ENCODE data around the gene RAB6A.
"Not testable (repeated sequence)": the region's sequence is repeated elsewhere in the genome, so short reads cannot be mapped to it uniquely, and the experiment has no call there.

The RAB6A gene

DNA sequence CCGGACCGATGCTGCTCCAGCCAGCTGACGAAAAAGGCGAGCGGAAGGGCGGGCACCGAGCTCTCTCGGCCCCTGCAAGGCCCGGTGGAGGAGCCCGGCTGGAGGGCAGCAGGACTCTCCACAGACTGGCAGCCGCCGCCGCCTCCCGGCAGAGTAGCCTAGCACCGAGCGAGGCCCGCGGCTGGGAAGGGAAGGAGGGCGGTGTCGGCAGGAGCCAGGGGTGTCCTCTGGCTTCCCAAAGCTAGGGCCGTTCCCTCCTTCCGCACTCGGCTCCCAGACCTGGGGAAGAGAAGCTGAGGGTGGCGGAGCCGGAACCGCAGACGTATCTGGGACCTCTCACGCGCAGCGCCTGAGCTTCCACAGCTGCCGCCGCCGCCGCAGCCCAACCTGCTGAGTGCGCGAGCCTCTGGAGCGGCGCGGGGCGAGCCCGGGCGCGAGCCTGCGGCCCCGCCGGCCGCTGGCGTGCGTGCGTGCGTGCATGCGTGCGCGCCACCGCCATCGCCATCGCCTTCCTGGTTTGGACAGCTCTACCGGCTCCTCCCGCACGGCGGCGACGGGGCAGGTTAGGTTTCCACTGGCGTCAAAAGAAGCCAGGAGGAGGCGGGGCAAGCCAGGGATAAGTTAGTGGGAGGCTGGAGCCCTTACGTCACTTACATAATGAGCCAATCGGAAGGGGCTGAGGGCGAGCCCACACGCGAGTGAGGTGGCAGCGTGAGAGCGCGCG is at the start of gene RAB6A:
Gene RAB6A, minus strand, starts transcription at position 396 of the 724 bp plus-strand sequence. CDS start 439 bp downstream, outside the sequence.
- DNase-seq = peak; percentile 100

DNA sequence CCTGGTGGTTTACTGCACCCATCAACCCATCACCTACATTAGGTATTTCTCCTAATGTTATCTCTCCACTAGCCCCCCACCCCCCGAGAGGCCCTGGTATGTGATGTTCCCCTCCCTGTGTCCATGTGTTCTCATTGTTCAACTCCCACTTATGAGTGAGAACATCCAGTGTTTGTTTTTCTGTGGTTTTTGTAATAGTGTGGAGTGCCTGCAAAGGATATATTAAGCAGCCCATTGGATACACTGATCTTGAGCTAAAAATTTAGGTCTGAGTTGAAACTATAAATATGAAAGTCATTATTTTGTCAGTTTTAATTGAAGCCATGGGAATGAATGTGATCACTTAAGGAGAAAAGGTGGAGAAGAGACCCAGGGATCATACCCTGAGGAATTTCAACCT is 49.8 kb upstream of the RAB6A start:
- no peak for DNase-seq

DNA sequence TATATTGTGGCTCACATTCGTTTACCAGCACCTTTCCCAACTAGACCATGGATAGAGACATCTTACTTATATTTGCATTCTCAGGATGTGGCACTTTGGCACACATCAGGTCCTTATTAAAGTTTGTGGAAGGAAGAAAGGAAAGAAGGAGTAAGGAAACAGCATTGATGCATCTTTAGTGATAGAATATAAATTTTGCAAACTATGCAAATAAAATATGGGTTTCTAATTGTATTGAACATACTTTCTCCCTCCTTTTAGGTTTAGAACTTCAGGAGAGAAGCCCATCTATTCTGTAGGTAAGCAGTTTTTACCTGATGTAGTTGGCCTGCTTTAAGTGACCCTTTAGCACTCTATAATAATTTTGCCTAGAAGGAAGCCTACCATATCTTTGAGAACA is 47.2 kb upstream of the RAB6A start:
- no peak for DNase-seq

DNA sequence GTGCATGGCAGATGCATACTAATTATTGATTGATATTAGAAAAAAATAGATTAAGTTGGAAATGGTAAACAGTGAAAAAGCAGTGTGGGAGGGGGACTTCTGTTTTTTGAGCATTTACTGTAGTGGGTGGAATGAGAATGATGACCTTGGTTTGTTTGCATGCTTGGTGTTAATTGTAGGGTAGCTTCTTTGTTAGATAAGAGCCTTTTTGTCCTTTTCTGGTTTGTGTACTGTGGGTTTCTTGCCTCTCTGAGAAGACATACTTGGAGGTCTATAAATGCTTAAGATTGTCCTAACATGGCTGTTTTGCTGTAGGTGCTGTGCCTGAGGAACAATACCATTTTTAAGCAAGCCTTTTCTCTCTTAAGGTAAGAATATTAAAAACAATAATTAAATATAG is 43.8 kb upstream of the RAB6A start:
- DNase-seq = no peak

DNA sequence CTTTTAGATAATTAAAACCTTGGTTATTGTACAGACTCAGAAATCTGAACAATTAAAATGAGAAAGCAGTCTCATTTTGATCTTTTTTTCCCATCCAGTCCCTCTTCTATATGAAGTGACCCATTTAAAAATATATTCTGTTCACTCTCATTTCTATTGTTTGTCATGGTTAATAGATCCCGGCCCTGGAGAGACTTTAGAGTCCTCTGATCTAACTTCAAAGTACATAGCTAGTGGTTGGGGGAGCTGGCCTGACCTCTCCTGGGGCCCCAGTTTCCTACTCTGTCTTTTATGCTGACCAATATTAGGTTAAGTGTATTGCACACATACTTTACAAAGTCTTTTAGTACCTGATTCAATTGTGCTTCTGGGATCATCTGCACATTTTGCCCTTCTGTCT is 40.3 kb upstream of the RAB6A start:
- DNase-seq = no peak

DNA sequence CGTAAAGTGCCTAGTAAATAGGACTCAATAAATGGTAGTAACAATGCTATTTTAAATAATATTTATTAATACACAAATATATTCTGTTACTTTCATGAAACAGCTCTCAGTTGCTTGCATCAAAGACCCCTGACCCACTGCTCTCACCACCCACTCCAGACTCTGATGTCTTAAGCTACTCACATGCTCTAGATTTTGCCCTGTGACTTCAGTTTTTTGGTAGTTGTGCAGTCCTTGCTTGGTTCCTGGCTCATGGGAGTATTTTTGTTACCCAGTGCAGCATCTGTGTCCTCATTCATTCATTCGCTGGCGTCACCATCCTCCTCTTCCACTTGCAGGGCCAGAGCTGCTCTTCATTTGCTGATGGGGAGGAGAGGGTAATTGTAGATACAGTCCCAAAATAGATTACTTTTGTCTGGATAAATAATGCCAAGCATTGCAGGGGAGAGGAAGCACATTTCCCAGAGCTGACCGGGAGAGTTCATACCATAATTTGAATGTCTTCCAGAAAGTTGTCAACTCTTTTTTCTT is 39.5 kb upstream of the RAB6A start:
- no peak for DNase-seq

DNA sequence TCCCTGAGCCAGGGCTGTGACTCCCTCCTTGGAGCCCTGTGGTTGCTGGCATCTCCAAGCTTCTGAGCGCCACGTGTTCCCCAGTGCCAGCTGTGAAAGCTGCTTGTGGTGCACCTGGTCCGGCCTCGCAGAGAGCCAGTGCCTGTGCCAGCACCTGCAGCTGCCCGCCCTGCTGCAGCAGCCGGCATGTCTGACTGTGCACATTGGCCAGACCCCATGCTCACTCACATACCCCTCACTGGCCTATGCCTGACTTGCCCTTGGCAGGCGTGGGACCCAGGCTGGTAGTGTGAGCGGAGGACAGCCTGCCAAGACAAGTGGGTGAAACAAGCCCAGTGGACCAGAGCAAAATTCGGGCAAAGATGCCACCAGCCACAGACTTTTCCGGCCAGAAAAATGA is 36.6 kb upstream of the RAB6A start:
- DNase-seq = no peak

DNA sequence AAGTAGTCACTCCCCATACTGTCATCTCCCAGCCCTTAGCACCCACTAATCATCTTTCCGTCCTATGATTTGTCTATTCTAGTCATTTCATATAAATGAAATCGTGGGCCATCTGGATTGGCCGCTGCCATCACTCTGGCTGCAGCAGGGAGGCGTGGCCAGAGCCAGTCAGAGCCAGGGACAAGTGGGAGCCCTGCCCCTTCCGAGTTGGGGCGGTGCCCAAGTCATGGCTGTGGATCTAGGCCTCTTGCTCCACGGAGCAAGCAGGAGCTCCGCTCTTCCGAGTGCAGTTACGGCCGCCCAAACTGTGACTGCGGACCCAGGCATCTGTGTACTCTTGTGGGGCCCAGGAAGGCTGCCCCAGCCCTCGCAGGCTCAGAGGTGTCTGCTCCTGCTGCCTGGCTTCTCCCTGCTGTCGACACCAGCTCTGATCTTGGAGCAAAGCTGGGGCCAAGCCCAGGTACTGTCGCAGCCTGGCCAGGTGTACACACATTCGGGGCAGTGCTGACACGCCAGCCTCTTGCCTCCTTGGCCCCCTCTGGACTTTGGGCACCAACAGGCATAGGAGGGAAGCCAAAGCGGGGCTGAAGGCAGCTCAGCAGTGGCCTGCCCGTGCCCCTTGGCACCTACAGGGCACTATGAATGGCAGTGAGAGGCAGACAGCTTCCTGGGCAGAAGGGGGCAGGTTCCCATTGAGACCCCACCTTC is 35.2 kb upstream of the RAB6A start:
- DNase-seq = no peak

DNA sequence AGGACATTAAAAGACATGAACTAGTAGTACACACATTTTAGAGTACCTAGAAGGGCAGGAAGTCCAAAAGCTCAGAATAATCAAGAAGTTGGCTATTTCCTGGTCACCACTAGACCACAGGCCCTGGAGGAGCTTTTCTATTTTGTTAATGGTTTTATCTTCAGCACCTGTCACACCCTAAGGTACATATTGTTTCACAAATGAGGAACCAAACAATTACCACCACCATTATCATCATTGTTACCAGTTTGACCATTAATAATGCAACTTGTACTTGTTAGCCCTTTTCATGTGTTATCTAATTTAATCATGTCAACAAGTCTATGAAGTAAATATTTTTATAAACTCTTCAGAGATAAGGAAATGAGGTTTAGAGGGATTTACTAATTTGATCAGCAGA is 31.7 kb upstream of the RAB6A start:
- no peak for DNase-seq

DNA sequence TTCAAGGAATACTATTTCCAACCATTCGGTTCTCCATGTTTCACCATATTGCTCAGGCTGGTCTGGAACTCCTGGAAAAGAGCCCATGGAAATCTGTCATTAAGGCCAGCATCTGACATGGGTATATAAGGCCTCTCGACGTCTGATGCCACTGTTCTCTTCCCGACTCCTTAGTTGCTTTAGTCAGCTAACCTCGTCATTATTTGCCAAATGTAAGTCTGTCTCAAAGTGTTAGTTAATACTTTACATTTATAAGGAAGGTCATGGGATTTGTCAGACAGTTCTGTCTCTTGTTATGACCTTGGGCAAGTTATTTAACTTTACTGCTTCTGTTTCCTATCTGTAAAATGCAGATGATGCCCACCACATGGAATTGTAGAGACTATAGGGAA is 28.4 kb upstream of the RAB6A start:
- DNase-seq = no peak

DNA sequence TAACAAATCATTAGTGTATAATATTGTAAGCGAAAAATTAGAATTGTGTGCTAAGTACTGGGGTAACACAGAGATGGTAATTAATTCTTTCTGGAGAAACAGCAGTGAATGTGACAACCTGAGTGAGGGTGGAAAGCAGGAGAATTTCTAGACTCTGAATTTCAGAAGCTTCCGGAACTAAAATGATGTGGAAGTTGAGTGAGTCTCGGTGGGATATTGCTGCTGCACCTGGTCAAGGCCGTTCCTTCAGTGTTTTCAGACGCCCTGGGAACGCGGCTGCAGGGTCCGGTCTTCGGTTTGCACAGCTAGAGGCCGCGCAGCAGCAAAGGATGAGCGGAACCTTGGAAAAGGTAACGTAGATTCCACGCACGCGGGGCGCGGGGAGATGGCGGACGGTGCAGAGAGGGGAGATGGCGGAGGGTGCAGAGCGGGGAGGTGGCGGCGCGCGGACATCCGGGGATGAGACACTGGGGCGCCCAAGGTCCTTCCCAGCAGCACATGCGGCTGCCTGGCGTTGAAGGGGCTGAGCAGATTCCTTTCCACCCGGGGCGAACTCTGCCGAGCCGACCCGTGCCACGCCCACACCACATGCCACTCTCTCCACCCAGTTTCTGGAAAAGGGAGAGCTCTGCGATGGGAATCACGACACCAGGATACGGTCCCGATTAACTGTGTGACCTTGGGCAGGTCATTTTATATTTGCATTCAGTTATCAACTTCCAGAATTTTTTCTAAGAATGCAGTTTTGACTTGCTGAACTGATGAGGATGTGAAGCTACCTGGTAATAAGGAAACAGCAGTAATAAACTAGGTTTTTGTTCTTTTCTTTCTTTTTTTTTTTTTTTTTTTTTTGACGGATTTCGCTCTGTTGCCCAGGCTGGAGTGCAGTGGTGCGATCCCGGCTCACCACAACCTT is 27.0 kb upstream of the RAB6A start, which contains the start of gene MRPL48:
Gene MRPL48, plus strand, starts transcription at position 232 of the 916 bp plus-strand sequence. Its CDS starts 98 bp downstream, at position 330.
- DNase-seq = peak; percentile 98

DNA sequence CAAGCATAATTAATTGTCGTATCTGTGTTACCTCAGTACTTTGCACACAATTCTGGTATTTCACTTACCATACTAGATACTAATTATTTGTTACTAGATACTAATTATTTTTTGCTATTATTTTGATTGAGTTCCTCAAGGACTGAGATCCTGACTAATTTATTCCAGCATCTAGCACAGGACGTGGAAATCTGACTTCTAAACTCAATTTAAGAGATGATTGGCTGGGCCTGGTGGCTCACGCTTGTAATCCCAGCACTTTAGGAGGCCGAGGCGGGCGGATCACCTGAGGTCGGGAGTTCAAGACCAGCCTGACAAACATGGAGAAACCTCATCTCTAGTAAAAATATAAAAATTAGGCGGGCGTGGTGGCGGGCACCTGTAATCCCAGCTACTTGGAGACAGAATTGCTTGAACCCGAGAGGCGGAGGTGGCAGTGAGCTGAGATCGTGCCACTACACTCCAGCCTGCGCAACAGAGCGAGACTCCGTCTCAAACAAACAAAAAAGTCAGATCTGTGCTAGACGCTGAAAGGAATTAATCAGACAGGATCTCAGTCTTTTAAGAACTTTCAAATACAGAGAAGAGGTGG is 26.3 kb upstream of the RAB6A start:
- DNase-seq = no peak

DNA sequence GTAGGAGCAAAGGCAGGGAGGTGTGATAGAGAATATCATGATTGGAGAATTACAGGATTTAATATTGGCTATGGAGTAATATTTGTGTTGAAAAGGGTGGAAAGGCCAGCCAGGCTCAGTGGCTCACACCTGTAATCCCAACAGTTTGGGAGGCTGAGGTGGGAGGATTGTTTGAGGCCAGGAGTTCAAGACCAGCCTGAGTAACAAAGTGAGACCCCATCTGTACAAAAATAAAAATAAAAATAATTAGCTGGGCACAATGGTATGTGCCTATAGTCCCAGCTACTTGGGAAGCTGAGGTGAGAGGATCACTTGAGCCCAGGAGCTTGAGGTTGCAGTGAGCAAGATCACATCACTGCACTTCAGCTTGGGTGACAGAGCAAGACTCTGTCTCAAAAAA is 24.6 kb upstream of the RAB6A start:
- DNase-seq = not testable (repeated sequence)

DNA sequence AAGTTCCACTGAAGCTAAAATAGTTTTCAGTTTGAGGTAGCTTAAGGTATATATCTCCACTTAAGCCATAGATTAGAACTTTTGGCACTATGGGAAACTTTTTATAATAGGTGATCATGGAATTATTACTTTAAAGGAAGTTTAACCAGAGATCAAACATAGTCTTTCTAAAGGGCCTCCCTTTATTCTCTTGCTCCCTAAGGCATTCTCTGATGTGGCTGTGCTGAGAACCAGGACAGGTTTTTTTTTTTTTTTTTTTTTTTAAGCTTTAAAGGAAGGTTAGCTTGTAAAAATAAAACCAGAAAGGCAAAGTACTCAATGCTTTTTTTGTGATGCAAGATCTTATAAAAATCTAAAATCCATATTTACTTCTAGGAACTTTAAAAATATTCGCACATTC is 23.9 kb upstream of the RAB6A start:
- DNase-seq = no peak

DNA sequence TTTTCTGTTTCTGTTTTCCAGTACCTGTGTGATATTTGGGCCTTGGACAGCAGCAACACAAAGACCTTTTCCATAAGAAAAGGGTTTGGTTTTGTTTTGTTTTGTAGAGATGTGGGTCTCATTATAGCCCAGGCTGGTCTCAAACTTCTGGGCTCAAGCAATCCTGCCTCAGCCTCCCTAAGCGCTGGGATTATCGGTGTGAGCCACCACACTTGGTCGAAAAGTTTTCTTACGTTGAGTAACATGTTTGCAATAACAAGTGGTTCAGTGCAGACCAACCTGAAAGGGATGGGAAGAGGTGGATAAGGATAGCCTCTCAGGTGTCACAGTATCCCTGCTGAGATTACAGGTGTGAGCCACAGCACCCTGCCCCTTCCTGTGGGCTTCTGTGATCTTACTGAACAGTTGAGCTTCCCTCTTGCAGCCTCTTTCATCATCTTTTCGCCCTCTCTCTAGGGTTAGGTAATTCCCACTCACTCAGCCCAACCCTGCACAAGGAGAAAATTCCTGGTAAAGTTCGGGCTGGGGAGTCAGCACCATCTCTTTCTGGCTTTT is 23.3 kb upstream of the RAB6A start:
- no peak for DNase-seq

DNA sequence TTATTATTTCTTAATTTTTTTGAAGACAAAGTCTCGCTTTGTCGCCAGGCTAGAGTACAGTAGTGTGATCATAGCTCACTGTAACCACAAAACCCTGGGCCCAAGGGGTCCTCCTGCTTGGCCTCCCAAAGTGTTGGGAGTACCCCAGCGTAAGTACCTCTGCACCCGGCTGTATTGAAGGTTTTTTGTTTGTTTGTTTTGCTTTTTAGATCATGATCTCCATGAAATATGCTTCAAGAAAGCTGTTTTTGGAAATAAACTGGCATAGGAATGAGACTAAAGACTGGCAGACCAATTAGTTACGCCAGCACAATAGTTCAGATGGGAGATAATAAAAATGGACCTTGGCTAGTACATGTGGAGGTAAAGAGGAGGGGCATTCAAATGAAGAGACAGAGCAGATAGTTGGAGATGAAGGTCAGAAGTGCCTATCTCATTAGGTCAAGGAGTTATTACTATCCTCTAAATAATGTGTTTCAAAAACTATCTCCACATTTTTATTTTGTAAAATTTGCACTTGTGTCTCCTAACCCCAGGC is 22.7 kb upstream of the RAB6A start:
- DNase-seq = no peak

DNA sequence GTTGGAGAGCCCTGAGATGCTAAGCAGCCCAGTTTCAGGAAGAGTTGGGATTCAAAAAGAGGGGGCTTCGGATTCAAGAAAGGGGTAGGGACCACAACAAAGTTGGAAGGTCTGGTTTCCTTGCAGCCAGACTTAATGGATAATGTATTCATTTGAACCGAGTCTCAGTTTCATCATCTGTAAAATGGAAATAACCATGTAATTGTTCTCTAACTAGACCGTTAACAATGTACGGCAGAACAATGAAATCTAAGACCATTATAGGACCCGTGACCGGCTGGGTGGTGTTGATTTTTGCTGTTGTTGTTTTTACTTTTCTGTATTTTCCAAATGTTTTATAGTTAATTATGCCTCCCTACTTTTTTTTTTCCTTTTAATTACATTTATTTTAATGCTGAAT is 20.4 kb upstream of the RAB6A start:
- no peak for DNase-seq

DNA sequence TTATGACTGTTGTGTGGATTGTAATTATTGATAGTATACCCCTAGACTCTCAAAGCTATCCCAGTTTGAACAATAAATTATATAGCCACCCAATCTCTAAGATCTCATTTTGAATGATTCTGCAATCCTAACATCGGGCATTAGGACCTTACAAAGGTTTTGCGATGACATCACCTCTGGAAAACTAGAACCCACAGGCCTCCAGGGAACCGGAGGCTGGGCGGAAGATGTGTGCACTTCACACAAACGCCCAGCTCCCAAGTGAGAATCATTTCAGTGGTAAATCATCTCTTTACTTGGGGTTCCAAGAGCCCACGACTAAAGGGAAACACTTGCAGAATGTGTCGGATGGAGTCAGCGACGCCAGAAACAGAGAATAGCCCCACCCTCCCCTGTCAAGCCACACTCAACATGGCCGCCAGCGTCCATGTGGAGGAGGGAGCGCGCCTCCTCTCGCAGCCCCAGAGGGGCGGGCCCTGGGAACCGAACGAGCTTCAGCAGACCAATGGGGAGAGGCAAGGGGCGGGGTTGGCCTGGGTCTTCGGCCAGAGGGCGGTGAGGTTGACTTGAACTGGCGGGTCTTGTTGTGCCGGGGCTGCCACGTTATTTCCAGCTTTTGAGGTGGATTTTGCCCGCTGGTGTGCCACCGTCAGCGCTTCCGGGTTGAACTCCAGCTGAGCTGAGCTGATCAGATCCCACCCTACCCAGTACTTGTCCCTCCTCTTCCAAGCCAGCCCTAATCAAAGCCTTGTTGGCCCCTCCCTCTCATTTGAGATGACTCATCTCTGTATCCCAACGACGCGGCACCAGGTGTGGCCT is 18.4 kb upstream of the RAB6A start:
- peak; percentile 99 for DNase-seq

DNA sequence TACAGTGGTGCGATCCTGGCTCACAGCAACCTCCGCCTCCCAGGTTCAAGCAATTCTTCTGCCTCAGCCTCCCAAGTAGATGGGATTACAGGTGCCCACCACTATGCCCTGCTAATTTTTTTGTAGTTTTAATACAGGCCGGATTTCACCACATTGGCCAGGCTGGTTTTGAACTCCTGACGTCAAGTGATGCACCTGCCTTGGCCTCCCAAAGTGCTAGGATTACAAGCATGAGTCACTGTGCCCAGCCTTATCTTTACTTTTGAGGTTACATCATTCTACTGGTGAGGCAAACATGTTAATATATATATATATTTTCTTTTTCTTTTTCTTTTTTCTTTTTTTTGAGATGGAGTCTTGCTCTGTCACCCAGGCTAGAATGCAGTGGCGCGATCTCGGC is 9.9 kb upstream of the RAB6A start:
- not testable (repeated sequence) for DNase-seq

DNA sequence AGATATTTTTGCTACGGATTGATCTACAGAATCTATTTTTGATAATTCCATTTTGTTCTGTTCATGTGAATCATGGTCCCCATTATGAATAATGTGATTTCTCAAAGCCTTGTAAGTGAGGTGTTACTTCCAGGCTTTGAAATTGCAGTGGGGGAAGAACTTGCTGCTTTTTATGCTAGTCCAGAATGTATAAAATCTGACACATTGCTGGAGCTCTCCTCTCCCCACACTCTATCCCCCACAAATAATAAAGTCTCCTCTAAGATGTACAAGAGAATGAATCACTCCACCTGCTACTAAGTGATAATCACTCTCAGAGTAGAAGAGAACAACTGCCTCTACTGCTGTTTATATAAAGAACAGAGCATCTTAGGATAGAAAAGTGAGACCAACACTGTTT is 5.9 kb upstream of the RAB6A start:
- DNase-seq = no peak

DNA sequence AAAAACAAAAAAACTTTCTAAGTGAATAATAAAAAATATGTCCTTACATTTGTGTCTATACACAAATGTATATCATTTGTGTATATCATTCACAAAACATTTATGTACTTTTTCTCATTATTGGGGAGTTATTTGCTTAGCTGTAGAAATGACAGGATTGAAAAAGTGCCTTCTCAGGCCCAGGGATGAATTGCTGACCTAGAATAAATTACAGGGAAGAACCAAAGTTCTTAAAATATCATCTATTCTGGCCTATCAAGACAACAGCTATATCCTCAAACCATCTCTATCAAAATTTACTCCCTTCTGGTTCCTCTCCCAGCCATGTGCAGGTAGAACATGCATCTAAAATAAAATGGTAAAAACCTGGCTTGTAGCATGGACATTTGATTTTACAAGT is 1.9 kb upstream of the RAB6A start:
- DNase-seq = no peak
